GM21526 (cell line): ENCODE results near the gene PROX2.
A peak's percentile ranks its signal among the peaks of the same experiment; 100 is the strongest.

Source experiments
- ATAC-seq: cut with Tn5 transposase; IDR thresholded peaks from one replicate; pipeline ENCODE4 v1.9.1; 2021; ENCODE audit warnings: moderate library complexity; ENCODE audit not compliant: unreplicated experiment, low FRiP score

Gene PROX2

DNA sequence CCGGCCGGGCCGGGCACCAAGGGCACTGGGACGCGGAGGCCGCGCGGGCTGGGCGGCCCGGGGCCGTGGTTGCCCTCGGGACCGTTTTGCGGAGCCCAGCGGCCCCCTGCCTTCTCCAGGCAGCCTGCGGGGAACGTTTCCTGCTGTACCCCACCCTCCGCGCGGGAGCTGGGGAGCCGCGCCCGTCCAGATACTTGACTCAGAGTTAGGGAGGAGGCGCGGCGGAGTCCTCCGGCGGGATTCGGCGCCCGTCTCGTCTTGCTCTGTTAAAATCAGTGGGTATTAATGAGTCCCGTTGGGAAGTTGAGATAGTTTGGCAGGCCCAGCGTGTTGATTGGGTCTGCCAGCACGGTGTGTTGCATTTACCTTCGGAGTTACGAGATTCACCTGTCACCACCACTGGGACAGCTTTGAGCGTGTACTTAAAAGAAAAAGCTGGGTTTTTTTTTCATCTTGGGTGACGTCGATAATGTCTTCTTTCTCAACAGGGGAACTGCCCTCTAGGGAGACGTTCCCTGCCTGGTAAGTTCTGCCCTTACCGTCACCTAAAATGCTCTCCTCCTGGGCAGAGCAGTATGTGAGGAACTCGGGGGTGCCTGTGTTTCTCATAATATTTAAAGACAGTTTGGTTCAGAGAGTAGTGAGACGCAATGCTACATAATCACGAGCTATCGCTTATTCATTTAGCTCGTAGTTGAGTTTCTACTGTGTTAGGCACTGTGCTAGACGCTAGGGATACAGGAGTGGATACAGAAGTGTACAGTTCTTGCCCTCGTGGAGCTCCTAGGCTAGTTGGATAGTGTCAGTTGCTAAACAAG, 6.4 kb upstream of the PROX2 start:
- peak; percentile 31 for ATAC-seq

DNA sequence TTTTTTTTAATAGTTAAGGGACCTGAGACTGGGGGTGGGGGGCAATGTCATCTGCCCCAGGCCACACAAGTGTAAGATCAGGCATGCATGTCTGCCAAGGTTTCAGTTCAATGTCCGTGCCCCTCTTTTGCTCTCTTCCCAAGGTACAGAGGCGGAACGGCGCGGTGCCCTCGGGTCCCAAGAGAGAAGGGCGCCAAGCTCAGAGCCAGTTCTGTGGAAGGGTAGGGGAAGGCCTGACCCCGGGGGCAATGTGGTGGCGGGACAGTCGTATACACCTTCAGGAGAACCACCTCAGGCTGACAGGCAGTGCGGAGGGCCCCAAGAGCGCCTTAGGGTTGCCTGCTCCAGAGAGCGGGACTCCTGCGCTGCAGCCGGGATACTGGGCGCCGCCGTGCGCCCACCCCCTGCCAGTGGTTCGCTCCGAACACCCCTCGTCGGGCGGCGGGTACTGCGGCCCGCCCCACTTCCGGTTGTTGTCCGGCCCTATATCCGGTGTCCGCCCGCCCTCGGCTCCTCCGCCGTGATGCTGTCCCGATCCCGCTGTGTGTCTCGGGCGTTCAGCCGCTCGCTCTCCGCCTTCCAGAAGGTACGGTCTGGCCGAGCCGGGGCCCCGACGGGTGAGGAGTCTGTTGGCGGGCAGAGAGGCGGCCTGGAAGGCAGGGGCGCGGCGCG, 5.6 kb upstream of the PROX2 start, which contains the start of gene DLST:
Gene DLST (plus strand): TSS at position 486 of the 672 bp plus-strand sequence. CDS start 38 bp downstream, at position 524.
- peak; percentile 84 for ATAC-seq

DNA sequence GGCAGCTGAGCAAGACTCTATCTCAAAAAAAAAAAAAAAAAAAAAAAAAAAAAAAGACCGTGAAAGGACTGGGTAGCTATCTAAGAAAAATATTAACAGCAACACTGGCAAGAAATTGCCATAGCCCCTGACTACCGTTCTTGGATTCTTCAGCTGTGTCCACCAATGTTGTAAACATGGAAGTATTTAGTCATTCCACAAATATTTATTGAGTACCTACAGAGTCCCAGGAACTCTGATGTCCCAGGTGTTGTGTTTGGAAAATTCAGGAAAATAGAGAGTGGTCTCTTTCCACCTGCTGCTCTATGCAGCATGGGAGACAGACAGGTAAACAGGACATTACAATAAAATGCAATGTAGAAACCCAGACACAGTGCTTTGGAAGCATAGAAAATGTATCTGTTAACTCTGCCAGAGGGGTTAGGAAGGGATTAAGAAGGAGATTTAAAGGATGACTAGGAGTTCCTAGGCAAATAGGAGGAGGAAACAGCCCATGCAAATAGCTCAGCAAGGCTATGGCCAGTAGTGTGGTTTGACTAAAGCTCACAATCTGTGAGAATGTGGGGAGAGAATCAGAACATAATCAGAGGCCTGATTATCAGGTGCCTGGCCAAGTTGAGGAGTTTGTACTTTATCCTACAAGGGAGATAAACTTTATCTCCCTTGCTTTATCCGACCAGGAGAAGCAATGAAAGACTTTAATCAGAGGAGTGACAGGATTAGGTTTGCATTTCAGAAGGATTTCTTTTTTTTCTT, 3.7 kb upstream of the PROX2 start:
- no peak for ATAC-seq

- ATAC-seq: no peak
Observed at GRCh38 chr14:74875204-74875603, 741 bp downstream of the PROX2 start.

DNA sequence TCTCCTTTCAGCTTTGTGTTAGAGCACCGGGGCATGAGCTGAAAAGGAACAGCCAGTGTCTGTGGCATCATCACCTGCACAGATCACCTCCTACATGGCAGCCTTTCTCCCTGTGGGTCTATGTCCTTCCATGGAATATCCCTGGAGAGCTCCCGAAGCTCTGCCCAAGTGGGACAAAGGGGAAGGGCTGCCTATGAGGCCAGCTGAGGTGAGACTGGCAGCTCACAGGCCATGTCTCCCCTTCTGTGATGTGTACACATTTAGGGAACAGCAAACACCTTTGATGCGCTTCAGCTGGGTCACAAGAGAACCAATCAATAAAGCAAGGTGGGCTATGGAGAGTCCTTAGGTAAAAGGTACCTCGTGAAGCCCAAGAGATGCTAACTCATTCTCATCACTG, 4.1 kb downstream of the PROX2 start:
- no peak for ATAC-seq

GRCh38 chr14:74868739-74869138, 7.2 kb downstream of the PROX2 start:
- no peak for ATAC-seq

- no peak for ATAC-seq
Observed at GRCh38 chr14:74867673-74868072, 8.3 kb downstream of the PROX2 start.

DNA sequence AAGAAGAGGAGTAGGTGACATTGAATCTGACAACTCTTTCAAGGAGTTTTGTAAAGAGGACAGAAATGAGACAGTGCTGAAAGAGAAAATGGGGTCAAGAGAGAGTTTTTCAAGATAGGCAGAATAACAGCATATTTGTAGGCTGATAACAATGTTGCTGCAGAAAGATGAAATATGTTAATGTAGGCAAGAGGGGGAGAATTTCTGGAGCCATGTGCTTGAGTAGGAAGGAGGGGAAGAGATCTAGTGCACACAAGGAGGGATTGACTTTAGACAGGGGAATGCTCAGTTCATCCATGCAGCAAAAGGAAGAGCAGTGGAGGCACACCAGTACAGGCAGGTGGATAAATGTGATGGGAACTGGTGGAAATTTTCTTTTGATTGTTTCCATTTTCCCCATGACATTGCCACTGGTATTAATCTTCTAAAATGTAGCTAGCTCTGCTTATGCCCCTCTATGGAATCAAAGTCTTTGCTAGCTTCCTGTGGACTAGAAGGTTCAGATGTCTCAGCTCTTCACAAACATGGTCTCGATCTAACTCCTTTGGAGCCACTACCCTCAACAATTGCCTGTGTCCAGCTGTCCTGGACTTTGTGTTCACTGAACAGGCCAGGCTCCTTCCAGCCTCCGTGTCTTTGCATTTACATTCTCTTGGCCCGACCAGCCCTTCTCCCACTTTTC, 9.1 kb downstream of the PROX2 start:
- no peak for ATAC-seq

- no peak for ATAC-seq
Observed at GRCh38 chr14:74865156-74865555, 10.8 kb downstream of the PROX2 start.

DNA sequence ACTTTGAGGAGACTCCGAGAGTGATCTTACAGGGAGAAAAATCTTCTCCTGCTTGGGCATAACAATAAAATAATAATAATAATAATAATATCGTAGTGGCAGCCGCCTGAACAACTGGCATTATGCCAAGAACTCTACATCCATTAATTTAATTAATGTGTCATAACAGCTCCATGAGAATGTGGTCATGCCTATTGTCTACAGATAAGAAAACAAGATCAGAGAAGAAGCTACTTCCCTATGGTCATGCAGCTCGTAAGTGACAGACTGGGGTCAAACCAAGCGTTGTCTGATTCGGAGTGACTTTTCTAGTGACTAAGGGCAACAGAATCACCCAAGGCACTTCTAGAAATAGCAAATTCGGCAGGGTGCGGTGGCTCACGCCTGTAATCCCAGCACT, 11.7 kb downstream of the PROX2 start:
- ATAC-seq: no peak

GRCh38 chr14:74863274-74863673, 12.7 kb downstream of the PROX2 start:
- ATAC-seq: no peak

GRCh38 chr14:74861734-74862090, 14.2 kb downstream of the PROX2 start:
- no peak for ATAC-seq

DNA sequence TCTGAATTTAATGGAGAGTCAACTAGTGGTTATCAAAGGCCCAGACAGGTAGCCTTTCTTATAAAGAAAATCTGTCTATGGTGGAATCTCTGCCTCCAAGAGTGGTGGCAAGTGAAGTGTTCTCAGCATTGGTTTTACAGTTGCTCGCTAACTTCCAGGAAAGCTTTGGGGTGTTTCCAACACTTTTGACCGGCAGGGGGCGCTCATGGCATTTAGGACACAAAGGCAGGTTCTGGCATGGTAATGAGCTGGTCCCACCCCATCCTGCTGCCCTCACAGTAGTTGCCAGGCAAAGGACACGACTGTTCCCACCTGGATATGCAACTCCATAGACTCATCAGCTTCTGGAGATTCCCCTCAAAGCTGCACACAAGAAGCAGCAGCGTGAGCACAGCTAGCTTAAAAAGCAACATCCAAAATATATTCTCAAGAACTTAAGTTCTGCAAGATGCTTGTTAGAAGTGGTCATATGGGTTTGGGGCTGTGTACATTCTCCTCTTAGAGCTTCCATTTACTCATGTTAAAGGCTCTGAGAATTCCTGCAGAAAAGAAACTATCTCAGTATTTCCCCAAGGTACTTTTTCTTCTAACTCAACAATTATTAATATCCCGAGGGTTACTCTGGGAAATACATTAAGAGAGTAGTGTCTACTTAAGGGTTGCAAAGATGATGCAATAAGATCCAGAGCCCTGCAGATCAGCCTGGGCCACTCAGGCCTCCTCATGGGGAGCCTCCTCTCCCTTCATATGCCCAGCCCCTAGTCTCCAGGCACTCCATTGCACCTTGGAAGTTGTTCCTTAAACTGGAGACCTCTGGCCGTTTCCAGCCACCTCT, 14.8 kb downstream of the PROX2 start:
- ATAC-seq: no peak

DNA sequence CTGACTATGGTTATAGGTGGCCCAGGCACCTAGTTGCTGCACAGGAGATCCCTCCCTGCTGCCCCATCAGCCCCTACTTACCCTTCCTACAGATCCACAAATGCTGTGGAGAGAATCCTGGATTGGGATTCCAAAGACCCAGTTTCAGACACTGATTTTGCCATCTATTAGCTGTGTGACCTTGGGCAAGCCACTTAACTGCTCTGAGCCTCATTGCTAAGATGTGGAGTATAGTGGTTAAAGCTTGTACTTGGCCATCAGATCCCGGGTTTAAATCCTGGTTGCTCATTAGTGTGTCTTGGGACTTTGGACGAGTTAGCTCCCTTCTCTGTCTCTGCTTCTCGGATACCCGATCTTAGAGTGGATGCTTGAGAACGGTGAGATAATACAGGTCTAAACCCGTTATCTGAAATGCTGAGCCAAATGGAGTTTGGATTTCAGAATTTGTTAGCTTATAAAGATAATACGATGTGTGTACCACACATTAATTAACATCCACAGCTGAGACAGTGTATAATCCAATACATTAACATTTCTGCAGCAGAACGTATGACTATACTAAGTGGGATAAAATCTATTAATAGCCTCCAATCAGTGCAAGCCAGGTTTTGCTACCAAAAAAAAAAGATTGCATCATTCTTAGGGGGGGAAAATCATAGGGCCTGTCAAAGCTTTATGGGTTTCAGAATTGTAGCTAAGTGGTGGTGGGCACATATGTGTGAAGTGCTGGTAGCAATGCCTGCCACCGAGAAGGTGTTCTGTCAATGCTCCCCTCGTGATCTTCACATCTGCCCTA, 16.0 kb downstream of the PROX2 start:
- ATAC-seq: no peak

DNA sequence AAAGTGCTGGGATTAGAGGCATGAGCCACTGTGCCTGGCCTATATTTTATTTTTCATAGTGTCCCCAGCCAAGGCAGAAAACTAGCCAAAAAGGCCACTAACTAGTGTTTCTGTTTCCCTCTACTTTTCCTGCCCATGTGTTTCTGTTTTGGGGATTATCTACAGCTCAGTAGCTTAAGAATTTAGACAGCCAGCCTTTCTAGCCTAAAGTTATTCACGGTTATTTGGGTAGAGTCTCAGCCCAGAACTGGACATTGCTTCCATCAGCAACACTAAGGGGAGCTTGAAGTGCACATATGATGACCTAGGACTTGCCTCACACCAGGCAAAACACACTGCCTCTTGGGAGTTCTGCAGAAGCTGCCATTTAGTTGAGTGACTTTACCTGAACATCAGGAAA, 17.9 kb downstream of the PROX2 start:
- ATAC-seq: no peak

DNA sequence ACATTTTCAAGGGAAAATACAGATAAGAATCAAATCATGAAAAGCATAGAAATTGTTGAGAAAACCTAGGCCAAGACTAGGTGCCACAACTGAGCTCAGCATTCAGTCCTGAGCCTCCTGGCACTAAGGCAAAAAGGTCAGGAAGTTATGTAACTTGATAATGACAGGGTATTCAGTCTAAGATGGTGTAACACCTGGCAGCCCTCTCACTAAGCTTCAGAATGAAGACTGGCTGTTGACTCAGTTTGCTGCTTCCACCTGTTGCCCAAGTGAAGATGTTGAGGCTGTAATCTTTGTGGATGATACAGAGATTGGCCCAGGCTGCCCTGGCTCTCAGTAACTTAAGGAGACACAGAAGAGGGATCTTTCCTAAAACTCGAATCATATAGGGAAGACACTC, 19.6 kb downstream of the PROX2 start:
- no peak for ATAC-seq

DNA sequence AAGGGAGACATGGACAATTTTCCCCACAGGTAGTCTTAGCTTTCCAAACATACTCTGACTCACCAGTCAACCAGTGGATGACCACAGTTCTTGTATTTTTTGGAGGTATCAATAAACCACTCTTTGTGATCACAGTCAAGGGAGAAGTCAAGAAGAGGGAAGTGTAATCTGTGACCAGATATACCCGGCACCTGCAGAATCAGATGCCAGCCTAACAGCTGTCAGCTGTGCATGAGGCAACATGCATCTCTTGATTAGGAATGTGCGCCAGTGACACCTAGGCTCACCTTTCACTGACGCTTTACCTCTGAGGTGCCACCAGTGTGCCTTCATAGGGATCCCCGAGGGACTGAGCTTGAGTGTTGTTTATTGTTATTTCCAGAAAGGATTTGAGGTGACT, 20.0 kb downstream of the PROX2 start:
- no peak for ATAC-seq

DNA sequence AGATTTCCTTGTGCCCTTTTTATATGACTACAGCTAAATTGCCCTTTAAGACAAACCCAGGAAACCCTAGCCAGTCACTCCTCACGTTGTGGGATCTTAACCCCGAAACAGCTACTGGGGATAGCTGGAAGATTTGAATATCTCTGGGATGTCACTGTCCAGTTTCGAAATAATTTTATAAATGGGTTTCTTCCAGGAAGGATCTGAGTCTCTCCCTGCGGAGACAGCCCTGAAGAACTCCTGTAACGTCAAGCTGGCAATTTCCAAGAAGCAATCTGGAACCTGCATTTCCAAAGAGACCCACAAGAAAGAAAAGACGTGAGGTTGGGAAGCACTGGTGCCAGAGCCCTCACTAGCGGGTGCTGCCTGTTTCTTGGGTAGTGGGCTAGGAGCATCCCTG, 20.9 kb downstream of the PROX2 start:
- no peak for ATAC-seq

DNA sequence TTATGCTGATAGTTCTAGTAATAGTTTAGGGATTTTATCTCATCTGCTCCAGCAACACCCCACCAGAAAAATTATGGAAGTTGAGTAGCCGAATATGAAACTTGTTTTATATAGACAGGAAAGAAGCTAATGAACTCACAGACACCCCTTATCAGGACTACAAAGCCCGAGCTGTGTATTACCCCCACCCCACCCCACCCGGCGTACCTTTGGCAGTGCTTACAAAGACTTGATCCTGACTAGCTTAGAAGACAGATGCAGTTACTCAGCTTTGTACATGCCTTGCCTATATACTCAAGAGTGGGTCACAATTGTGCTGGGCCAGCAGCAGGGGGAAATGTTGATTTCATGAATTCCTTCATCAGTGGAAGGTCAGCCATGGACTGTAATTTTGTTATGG, 22.4 kb downstream of the PROX2 start:
- no peak for ATAC-seq
